Medulla oblongata (tissue), 1 donor: Measurements from ENCODE around the gene SIRT6.
A peak's percentile ranks its signal among the peaks of the same experiment; 100 is the strongest.
"Not testable (repeated sequence)": the region's sequence is repeated elsewhere in the genome, so short reads cannot be mapped to it uniquely, and the experiment has no call there.

Experiments used
- DNase-seq: peaks from one replicate; pipeline ENCODE4 v3.0.0-alpha.2; 2015; ENCODE audit errors: extremely low spot score

SIRT6 gene

GRCh38 chr19:4199699-4200293 lies 17.4 kb upstream of the SIRT6 start:
- DNase-seq = no peak

- DNase-seq = no peak
Observed at GRCh38 chr19:4198467-4199126, 16.2 kb upstream of the SIRT6 start.

- no peak for DNase-seq
Observed at GRCh38 chr19:4197625-4198466, 15.5 kb upstream of the SIRT6 start.

DNA sequence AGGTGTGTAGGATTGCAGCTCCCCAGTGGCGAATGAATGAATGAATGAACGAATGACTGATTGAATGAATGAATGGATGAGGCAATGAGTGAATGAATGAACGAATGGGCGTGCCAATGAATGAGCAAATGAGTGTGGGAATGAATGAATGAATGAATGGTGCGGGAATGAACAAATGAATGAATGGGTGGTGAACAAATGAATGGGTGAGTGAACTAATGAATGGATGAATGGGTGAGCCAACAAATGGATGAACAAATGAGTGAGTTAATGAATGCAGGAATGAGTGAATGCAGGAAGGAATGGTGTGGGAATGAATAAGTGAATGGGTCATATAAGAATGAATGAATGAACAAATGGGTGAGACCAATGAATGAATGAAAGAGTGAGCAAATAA lies 14.9 kb upstream of the SIRT6 start:
- DNase-seq = no peak

GRCh38 chr19:4196587-4197148 lies 14.3 kb upstream of the SIRT6 start:
- DNase-seq = no peak

DNA sequence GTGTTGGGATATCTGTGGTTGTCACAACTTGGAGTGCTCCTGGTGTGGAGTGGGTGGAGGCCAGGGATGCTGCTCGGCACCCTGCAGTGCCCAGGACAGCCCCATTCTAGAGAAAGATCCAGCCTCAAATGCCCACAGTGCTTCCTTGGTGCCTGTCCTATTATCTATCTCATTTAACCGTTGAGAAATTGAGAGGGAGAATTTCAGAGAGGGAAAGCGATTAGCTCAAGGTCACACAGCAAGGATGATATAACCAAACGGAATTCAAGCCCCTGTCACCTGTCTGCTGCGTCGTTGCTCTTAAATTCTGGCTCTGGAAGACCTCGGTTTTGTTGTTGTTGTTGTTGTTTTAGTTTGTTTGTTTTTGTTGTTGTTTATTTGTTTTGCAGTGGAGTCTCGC lies 13.6 kb upstream of the SIRT6 start:
- no peak for DNase-seq

DNA sequence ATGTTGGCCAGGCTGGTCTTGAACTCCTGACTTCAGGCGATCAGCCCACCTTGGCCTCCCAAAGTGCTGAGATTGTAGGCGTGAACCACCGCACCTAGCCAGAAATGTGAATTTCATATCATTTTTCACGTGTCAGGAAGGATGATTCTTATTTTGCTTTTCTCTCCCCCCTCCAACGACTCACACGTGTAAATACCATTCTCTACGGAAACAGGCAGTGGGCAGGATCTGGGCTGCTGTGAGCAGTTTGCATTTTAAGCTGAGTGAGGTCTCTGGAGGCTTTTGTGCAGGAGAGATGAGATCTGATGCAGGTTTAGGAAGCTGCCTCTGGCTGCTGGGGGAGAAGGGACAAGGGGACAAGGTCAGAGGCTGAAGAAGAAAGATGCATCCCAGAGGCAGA lies 12.0 kb upstream of the SIRT6 start:
- no peak for DNase-seq

DNA sequence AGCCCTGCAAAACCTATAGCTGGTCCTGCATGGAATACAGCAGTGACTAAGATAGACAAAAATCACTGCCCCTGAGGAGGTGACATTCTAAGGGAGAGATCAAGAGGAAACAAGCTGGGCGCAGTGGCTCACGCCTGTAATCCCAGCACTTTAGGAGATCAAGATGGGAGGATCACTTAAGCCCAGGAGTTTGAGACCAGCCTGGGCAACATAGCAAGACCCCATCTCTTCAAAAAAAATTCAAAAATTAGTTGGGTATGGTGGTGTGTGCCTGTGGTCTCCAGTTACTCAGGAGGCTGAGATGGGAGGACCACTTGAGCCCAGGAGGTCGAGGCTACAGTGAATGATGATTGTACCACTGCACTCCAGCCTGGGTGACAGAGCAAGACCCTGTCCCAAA lies 10.2 kb upstream of the SIRT6 start:
- DNase-seq = not testable (repeated sequence)

- DNase-seq = no peak
Observed at GRCh38 chr19:4189641-4190040, 7.3 kb upstream of the SIRT6 start.

GRCh38 chr19:4187313-4188122 lies 5.2 kb upstream of the SIRT6 start:
- DNase-seq = no peak

- DNase-seq = peak; percentile 63
Observed at GRCh38 chr19:4186087-4186993, 4.0 kb upstream of the SIRT6 start.

GRCh38 chr19:4185413-4186086 lies 3.2 kb upstream of the SIRT6 start:
- no peak for DNase-seq

- DNase-seq = no peak
Observed at GRCh38 chr19:4184718-4185352, 2.5 kb upstream of the SIRT6 start.

DNA sequence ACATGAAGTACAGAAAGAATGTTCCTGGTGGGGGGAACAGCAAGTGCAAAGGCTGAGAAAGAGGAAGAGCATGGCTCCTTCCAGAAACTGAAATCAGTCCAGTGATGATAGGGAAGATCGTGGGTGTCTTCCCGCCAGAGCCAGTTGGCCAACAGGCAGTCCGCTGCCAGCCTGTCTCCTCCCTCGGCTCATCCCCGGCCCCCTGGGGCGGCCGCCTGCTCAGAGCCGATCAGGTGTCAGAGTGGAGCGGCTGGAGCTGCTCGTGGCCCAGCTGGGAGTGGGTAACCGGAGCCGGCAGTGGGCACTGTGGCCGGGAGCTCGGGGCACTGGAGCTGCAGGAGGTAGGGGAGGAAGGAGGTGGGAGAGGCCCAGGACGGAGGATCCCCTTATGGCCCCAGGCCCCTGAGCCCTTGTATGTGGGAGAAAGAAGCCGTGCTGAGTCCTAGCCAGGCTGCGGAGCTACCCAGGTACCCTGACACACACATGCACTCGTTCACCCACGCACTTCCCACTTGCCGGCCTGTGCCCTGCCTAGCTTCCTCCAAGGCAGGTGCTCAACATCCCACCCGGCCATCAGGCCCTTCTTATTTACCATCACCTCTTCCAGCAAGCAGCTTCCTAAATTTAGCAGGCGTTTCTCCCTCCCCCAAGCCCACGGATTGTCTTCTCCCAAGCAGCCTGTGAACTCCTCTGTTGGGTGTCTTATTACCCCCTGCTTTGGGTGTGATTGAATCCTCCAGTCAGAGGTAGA lies 1.8 kb upstream of the SIRT6 start:
- no peak for DNase-seq

DNA sequence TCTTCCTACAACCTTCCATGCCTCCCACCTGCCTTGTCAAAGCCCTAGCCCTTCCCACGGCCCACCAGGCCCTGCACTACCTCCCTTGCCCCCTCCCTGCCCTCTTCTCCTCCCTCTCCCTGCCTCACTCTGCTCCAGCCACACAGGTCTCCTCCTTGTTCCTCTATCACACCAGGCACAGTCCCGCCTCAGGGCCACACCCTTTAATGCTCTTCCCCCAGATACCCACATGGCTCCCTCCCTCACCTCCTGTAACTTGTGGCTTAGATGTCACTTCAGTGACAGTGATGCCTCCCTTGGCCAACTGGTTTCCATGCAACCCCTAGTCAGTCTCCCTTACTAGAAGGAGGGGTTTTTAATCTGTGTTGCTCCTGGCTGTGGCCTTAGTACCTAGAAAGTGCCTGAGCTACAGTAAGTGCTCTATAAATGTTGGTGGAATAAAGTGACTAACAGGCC lies 1.3 kb downstream of the SIRT6 start:
- no peak for DNase-seq

GRCh38 chr19:4178990-4179389 lies 3.4 kb downstream of the SIRT6 start:
- DNase-seq = no peak

GRCh38 chr19:4177146-4177545 lies 5.2 kb downstream of the SIRT6 start:
- no peak for DNase-seq

DNA sequence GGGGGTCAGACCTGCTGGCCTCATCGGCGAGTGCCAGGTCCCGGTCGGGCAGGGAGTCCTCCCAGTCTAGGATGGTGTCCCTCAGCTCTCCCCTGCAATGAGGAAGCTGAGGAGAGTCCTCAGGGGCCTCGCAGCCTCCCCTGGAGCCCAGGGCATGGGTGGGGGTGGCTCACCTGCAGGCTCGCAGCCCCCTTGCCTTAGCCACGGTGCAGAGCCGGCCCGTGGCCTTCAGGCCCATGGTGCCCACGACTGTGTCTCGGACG lies 6.8 kb downstream of the SIRT6 start:
- DNase-seq = no peak
